Testis (tissue), 3 donors: Measurements from ENCODE around the gene IQCC. TPM values are rescaled to one million over a fixed set of nuclear protein-coding genes. Genes with fewer than 3 reads are reported as not detected.

Experiments used
- DNase-seq: peaks from one replicate; pipeline ENCODE4 v3.0.0-alpha.2; 2019
- H3K27ac ChIP-seq, 2 donors: fragments of 200-600 bp; sonication (generic); one replicate each; pipeline ENCODE4 v1.5.1; 2019
- H3K27me3 ChIP-seq: fragments of 200-600 bp; sonication (generic); one replicate; pipeline ENCODE4 v1.5.1; 2019
- H3K36me3 ChIP-seq: fragments of 200-600 bp; sonication (generic); one replicate; pipeline ENCODE4 v1.5.1; 2017; ENCODE audit warnings: low read depth; ENCODE audit errors: missing control alignments
- H3K4me1 ChIP-seq: fragments of 200-600 bp; sonication (generic); one replicate; pipeline ENCODE4 v1.5.1; 2019
- H3K4me3 ChIP-seq, 2 donors: fragments of 200-600 bp; sonication (generic); one replicate each; pipeline ENCODE4 v1.5.1; 2017 to 2019
- H3K9me3 ChIP-seq: fragments of 200-600 bp; sonication (generic); one replicate; pipeline ENCODE4 v1.5.1; 2017
- CTCF ChIP-seq, 3 experiments: fragments of 450-650 bp in 2 of 3; fragments of 200-600 bp in 1 of 3; sonication (generic) in 1 of 3; IDR thresholded peaks; one replicate each; pipeline ENCODE4 v1.5.1; 2016 to 2019; ENCODE audit warnings: antibody characterized with exemption in 3 of 3, mild to moderate bottlenecking in 2 of 3, moderate library complexity in 1 of 3
- POLR2A ChIP-seq: fragments of 450-650 bp; IDR thresholded peaks from one replicate; pipeline ENCODE4 v1.6.1; 2017; ENCODE audit warnings: antibody characterized with exemption, mild to moderate bottlenecking, moderate library complexity
- WGBS, 2 donors: methylation state at CpG; one replicate each; pipeline ENCODE4 v1.1.5; 2018; 5-methylcytosine and 5-hydroxymethylcytosine counted together
- intact Hi-C: fragments of 100-400 bp; cut with DNase I; formaldehyde crosslinking; loops from one replicate; pipeline ENCODE4 v1.15.1; 2023; ENCODE audit warnings: low total_unique reads
- polyA plus RNA-seq: library from polyadenylated mRNA; stranded (reverse); fragments of 350-450 nt; fragmentation: Illumina TruSeq; extraction: RNeasy Lipid Tissue Mini Kit (QIAGEN cat#74804); gene quantifications from one replicate; pipeline ENCODE4 v1.2.3, GENCODE V29; 2014; ENCODE audit warnings: low read depth, low replicate concordance; ENCODE audit not compliant: insufficient read depth
- total RNA-seq, 2 donors: library from RNA; depleted of rRNA; stranded (reverse); fragments of >200 nt; gene quantifications; one replicate each; pipeline ENCODE4 v1.2.3, GENCODE V29; 2016

Gene IQCC
- total and polyA plus RNA-seq, 3 donors from 2014 or later: 11.9 to 21.6 (median 16.3) TPM

GRCh38 chr1:32246888-32247273 is 41.4 kb downstream of the IQCC start, which contains the start of gene FAM167B:
Gene FAM167B (plus strand): TSS chr1:32247222. CDS start chr1:32247422, 200 bp downstream.
- Histone ChIP-seq H3K4me1 (peaks cover 37% of the 10 kb centered on the region), H3K36me3 (no peaks in the 10 kb centered on the region), H3K27me3 (no peaks in the 10 kb centered on the region), H3K4me3 (peak within 1 kb of the TSS in 1 of 2 donors; percentile 27), H3K9me3 (no peaks in the 10 kb centered on the region), H3K27ac (peak within 1 kb of the TSS; percentile 18 to 52)
- DNase-seq: peak; percentile 42
- 60 to 68% methylated on average over 3 of the region's 3 CpGs for WGBS, 2 donors
- intact Hi-C loops: loop anchor here (10.0 kb wide), 1 partner anchor 88 kb away; the partner anchor contains the start of gene MARCKSL1
- no peak for TF ChIP-seq POLR2A
- TF ChIP-seq CTCF (IDR thresholded peaks at IDR 0.05): no peak

GRCh38 chr1:32247452-32247851 is 42.0 kb downstream of the IQCC start:
- intact Hi-C loops: loop anchor here (10.0 kb wide), 1 partner anchor 87 kb away; the partner anchor contains the start of gene MARCKSL1
- peaks cover 40% of the 10 kb centered on the region for H3K4me1 ChIP-seq
- DNase-seq: no peak
- TF ChIP-seq POLR2A: no peak
- no peak for TF ChIP-seq CTCF (IDR thresholded peaks at IDR 0.05)
- H3K27ac ChIP-seq: peak overlapping the region; percentile 18 to 52
- no peaks in the 10 kb centered on the region for H3K27me3 ChIP-seq
- no peaks in the 10 kb centered on the region for H3K36me3 ChIP-seq
- 64 to 81% methylated on average over 8 to 11 of the region's 12 CpGs for WGBS, 2 donors
- no peaks in the 10 kb centered on the region for H3K9me3 ChIP-seq
- no peak overlapping the region for H3K4me3 ChIP-seq

- 11 to 13% methylated on average over 18 to 25 of the region's 31 CpGs for WGBS, 2 donors
- DNase-seq: peak; percentile 93
- H3K27ac ChIP-seq: peak overlapping the region; percentile 18 to 52
Observed at GRCh38 chr1:32247983-32248889, 42.8 kb downstream of the IQCC start.

GRCh38 chr1:32249831-32250525 is 44.5 kb downstream of the IQCC start:
- Histone ChIP-seq H3K9me3 (no peaks in the 10 kb centered on the region), H3K27me3 (no peaks in the 10 kb centered on the region), H3K4me3 (no peak overlapping the region), H3K36me3 (no peaks in the 10 kb centered on the region), H3K27ac (no peak overlapping the region), H3K4me1 (peaks cover 40% of the 10 kb centered on the region)
- 68 to 72% methylated on average over 8 to 9 of the region's 9 CpGs for WGBS, 2 donors
- intact Hi-C loops: loop anchor here (10.0 kb wide), 1 partner anchor 85 kb away; the partner anchor contains the start of gene MARCKSL1
- DNase-seq: no peak
- no peak for TF ChIP-seq POLR2A
- no peak for TF ChIP-seq CTCF (IDR thresholded peaks at IDR 0.05)

More at GRCh38 chr1:32247983-32248889, 42.8 kb downstream of the IQCC start:
- Histone ChIP-seq H3K9me3 (no peaks in the 10 kb centered on the region), H3K27me3 (no peaks in the 10 kb centered on the region), H3K4me1 (peaks cover 40% of the 10 kb centered on the region), H3K36me3 (no peaks in the 10 kb centered on the region), H3K4me3 (peak overlapping the region in 1 of 2 donors; percentile 27)
- TF ChIP-seq CTCF (IDR thresholded peaks at IDR 0.05): peak; percentile 29 to 77 (median 66)
- TF ChIP-seq POLR2A: no peak
- intact Hi-C loops: loop anchor here (10.0 kb wide), 1 partner anchor 87 kb away; the partner anchor contains the start of gene MARCKSL1
